Colonic mucosa (tissue), 4 donors: ENCODE data around the gene CD200. TPM values are rescaled to one million over a fixed set of nuclear protein-coding genes. Genes with fewer than 3 reads are reported as not detected.
"Not testable (repeated sequence)": the region's sequence is repeated elsewhere in the genome, so short reads cannot be mapped to it uniquely, and the experiment has no call there.

ENCODE experiments used
- DNase-seq: peaks from one replicate; pipeline ENCODE4 v3.0.0-alpha.2; 2020
- H3K27ac ChIP-seq: fragments of 200-600 bp; one replicate; pipeline ENCODE4 v1.8.0; 2021
- H3K27me3 ChIP-seq: fragments of 200-600 bp; one replicate; pipeline ENCODE4 v1.8.0; 2021
- H3K36me3 ChIP-seq: fragments of 200-600 bp; one replicate; pipeline ENCODE4 v1.8.0; 2021
- H3K4me1 ChIP-seq: fragments of 200-600 bp; one replicate; pipeline ENCODE4 v1.8.0; 2021; ENCODE audit warnings: mild to moderate bottlenecking
- H3K4me3 ChIP-seq: fragments of 200-600 bp; one replicate; pipeline ENCODE4 v1.8.0; 2021
- H3K9ac ChIP-seq, 2 donors: one replicate each; pipeline ENCODE4 v1.7.0; 2013; ENCODE audit warnings: control low read depth in 2 of 2, low read depth in 2 of 2, low read length in 2 of 2
- H3K9me3 ChIP-seq: fragments of 200-600 bp; one replicate; pipeline ENCODE4 v1.8.0; 2021
- CTCF ChIP-seq: fragments of 200-600 bp; IDR thresholded peaks from one replicate; pipeline ENCODE4 v1.8.0; 2022; ENCODE audit warnings: antibody characterized with exemption, mild to moderate bottlenecking
- intact Hi-C: fragments of 100-400 bp; cut with DNase I; formaldehyde crosslinking; loops from one replicate; pipeline ENCODE4 v1.14.1; 2022
- total RNA-seq, 2 donors: library from RNA; stranded (reverse); fragmentation: NEBNext Ultra II Directional in 1 of 2; extraction: Animal tissue kit (Norgen Biotek cat#: 25700) in 1 of 2; gene quantifications; one replicate each; pipeline ENCODE4 v1.2.1, GENCODE V29; 2021
- donor health status: healthy.
- donor health status: DM: no; HTN: no; CAD: no.
- donor health status: DM: no; HTN: no; CAD: no.

The CD200 gene
- total RNA-seq, 2 donors from 2014 or later: 7.1 to 7.6 TPM

GRCh38 chr3:112401617-112402016 lies 68.7 kb downstream of the CD200 start:
- no peak for DNase-seq
- H3K4me3 ChIP-seq: no peak overlapping the region
- TF ChIP-seq CTCF: no peak
- no peak overlapping the region for H3K9ac ChIP-seq
- no peak overlapping the region for H3K27ac ChIP-seq
- no peaks in the 10 kb centered on the region for H3K9me3 ChIP-seq
- H3K27me3 ChIP-seq: no peaks in the 10 kb centered on the region
- H3K36me3 ChIP-seq: no peaks in the 10 kb centered on the region
- intact Hi-C loops: no loop called here
- no peaks in the 10 kb centered on the region for H3K4me1 ChIP-seq

- Histone ChIP-seq H3K4me3 (no peak overlapping the region), H3K27ac (peak overlapping the region; percentile 43), H3K9me3 (no peaks in the 10 kb centered on the region), H3K36me3 (no peaks in the 10 kb centered on the region), H3K27me3 (no peaks in the 10 kb centered on the region), H3K4me1 (no peaks in the 10 kb centered on the region), H3K9ac (peak overlapping the region; percentile 8 to 61)
- intact Hi-C loops: no loop called here
- no peak for TF ChIP-seq CTCF
- no peak for DNase-seq
Measured at GRCh38 chr3:112403103-112403502, 70.1 kb downstream of the CD200 start.

- H3K4me3 ChIP-seq, DNase-seq, H3K9me3 ChIP-seq, H3K27me3 ChIP-seq, intact Hi-C loops, H3K4me1 ChIP-seq, H3K9ac ChIP-seq, H3K36me3 ChIP-seq: not testable (repeated sequence)
- H3K27ac ChIP-seq: peak overlapping the region; percentile 13
Measured at GRCh38 chr3:112404924-112405549, 72.1 kb downstream of the CD200 start.

- no peak overlapping the region for H3K4me3 ChIP-seq
- TF ChIP-seq CTCF: no peak
- H3K9me3 ChIP-seq: no peaks in the 10 kb centered on the region
- intact Hi-C loops: no loop called here
- no peak for DNase-seq
- peak overlapping the region; percentile 13 for H3K27ac ChIP-seq
- H3K4me1 ChIP-seq: no peaks in the 10 kb centered on the region
- H3K36me3 ChIP-seq: no peaks in the 10 kb centered on the region
- H3K27me3 ChIP-seq: no peaks in the 10 kb centered on the region
- no peak overlapping the region for H3K9ac ChIP-seq
Measured at GRCh38 chr3:112405845-112406244, 72.9 kb downstream of the CD200 start.

GRCh38 chr3:112407214-112407887 lies 74.4 kb downstream of the CD200 start:
- no peaks in the 10 kb centered on the region for H3K36me3 ChIP-seq
- TF ChIP-seq CTCF: no peak
- peak overlapping the region in 1 of 2 donors; percentile 51 for H3K9ac ChIP-seq
- intact Hi-C loops: no loop called here
- H3K4me3 ChIP-seq: no peak overlapping the region
- H3K4me1 ChIP-seq: no peaks in the 10 kb centered on the region
- H3K9me3 ChIP-seq: no peaks in the 10 kb centered on the region
- H3K27me3 ChIP-seq: no peaks in the 10 kb centered on the region
- peak overlapping the region; percentile 60 for H3K27ac ChIP-seq
- DNase-seq: peak; percentile 71
